Endothelial cell of umbilical vein (primary cell): ENCODE measurements around the gene NUDT16L1. TPM values are rescaled to one million over a fixed set of nuclear protein-coding genes. Genes with fewer than 3 reads are reported as not detected.

Experiments used
- BruUV-seq: library from RNA; stranded (reverse); fragments of 400-500 nt; replicated peaks from 2 replicates; lab custom pipeline; 2021; lab: Mats Ljungman, UMichigan
- CTCF ChIA-PET: fragments of 300-600, 350-600 bp; sonication (Branson Sonifier 250); formaldehyde crosslinking; loops from one replicate; lab custom pipeline; 2021; ENCODE audit warnings: antibody characterized with exemption, inconsistent platforms; lab: Charles Lee
- POLR2A ChIA-PET: fragments of 300-600, 350-600 bp; sonication (Branson Sonifier 250); formaldehyde crosslinking; loops from one replicate; lab custom pipeline; 2021; ENCODE audit warnings: antibody characterized with exemption, inconsistent platforms; lab: Charles Lee
- DNase-seq: peaks from one replicate; pipeline ENCODE4 v3.0.0-alpha.2; 2011; ENCODE audit warnings: low read depth, low spot score
- FAIRE-seq: peaks from 2 replicates; lab custom pipeline; 2011; peaks lifted over from hg19 to GRCh38; lab: Jason Lieb, UNC
- H2AFZ ChIP-seq: 2 replicates; pipeline ENCODE4 v1.6.0; 2012; ENCODE audit warnings: low read depth, low read length, control low read depth, inconsistent platforms
- H3K27ac ChIP-seq: 2 replicates; pipeline ENCODE4 v1.5.1; 2011; ENCODE audit warnings: low read depth, mild to moderate bottlenecking, control low read depth, low read length, moderate library complexity; ENCODE audit not compliant: insufficient read depth
- H3K27me3 ChIP-seq, 2 experiments: 2 replicates each; pipeline versions ENCODE4 v1.6.0 to v1.6.1; 2011; ENCODE audit warnings: low read length in 2 of 2, mixed read lengths in 1 of 2; ENCODE audit not compliant: control insufficient read depth in 2 of 2, insufficient read depth in 2 of 2
- H3K36me3 ChIP-seq, 2 experiments: 2 replicates in 1 of 2; 3 replicates in 1 of 2; pipeline ENCODE4 v1.5.1; 2011; ENCODE audit warnings: low read length in 2 of 2, mild to moderate bottlenecking in 1 of 2, moderate library complexity in 1 of 2; ENCODE audit not compliant: control insufficient read depth in 2 of 2, insufficient read depth in 2 of 2; ENCODE audit errors: extremely low read depth in 1 of 2
- H3K4me1 ChIP-seq: 3 replicates; pipeline ENCODE4 v1.5.1; 2011; ENCODE audit warnings: mild to moderate bottlenecking, low read length; ENCODE audit not compliant: control insufficient read depth, insufficient read depth; ENCODE audit errors: extremely low read depth
- H3K4me2 ChIP-seq: 2 replicates; pipeline ENCODE4 v1.6.1; 2011; ENCODE audit warnings: low read length, control low read depth, mixed read lengths; ENCODE audit not compliant: insufficient read depth
- H3K4me3 ChIP-seq, 3 experiments: fragments of 200-600 bp in 1 of 3; sonication (generic), shearing (Covaris generic) in 1 of 3; replicated peaks in 1 of 3; 2 replicates each; pipeline ENCODE4 v1.5.1; 2011 to 2016; ENCODE audit warnings: control low read depth in 3 of 3, low read length in 3 of 3, mild to moderate bottlenecking in 2 of 3, inconsistent platforms in 1 of 3, low read depth in 1 of 3, moderate library complexity in 1 of 3; ENCODE audit not compliant: insufficient read depth in 1 of 3
- H3K79me2 ChIP-seq: 2 replicates; pipeline ENCODE4 v1.6.0; 2012; ENCODE audit warnings: low read length, inconsistent platforms; ENCODE audit not compliant: control insufficient read depth, insufficient read depth
- H3K9ac ChIP-seq: replicated peaks from 2 replicates; pipeline ENCODE3; 2011; ENCODE audit warnings: low read length, control low read depth; ENCODE audit not compliant: insufficient read depth; ENCODE audit errors: extremely low read depth
- H3K9me1 ChIP-seq: replicated peaks from 3 replicates; pipeline ENCODE4 v1.6.0; 2011; ENCODE audit warnings: mild to moderate bottlenecking, low read length; ENCODE audit not compliant: control insufficient read depth, insufficient read depth; ENCODE audit errors: extremely low read depth
- H3K9me3 ChIP-seq: replicated peaks from 2 replicates; pipeline ENCODE4 v1.5.1; 2012; ENCODE audit warnings: low read length, inconsistent platforms; ENCODE audit not compliant: control insufficient read depth, insufficient read depth
- H4K20me1 ChIP-seq: replicated peaks from 2 replicates; pipeline ENCODE3; 2011; ENCODE audit warnings: mild to moderate bottlenecking, low read length; ENCODE audit not compliant: control insufficient read depth, insufficient read depth; ENCODE audit errors: extremely low read depth
- CTCF ChIP-seq, 2 donors: IDR thresholded peaks; 1 replicate in 1 of 2; 2 replicates in 1 of 2; pipeline ENCODE4 v1.5.1; 2011; ENCODE audit warnings: low read length in 2 of 2, mild to moderate bottlenecking in 2 of 2, moderate library complexity in 2 of 2, control low read depth in 1 of 2, inconsistent platforms in 1 of 2, low read depth in 1 of 2; ENCODE audit not compliant: insufficient read depth in 1 of 2; ENCODE audit errors: extremely low read depth in 1 of 2
- EZH2 ChIP-seq: IDR thresholded peaks from 2 replicates; pipeline ENCODE4 v1.6.1; 2012; ENCODE audit warnings: borderline replicate concordance, low read depth, mild to moderate bottlenecking, moderate library complexity, low read length, inconsistent platforms; ENCODE audit not compliant: severe bottlenecking
- FOS ChIP-seq: IDR thresholded peaks from 2 replicates; pipeline ENCODE4 v1.6.1; 2011; ENCODE audit warnings: mild to moderate bottlenecking, low read length, moderate library complexity, borderline replicate concordance; ENCODE audit not compliant: insufficient read depth
- GATA2 ChIP-seq: IDR thresholded peaks from 2 replicates; pipeline ENCODE4 v1.7.0; 2011; ENCODE audit warnings: low read depth, mild to moderate bottlenecking, moderate library complexity, mixed read lengths, low read length; ENCODE audit not compliant: insufficient read length, insufficient read depth
- JUN ChIP-seq: IDR thresholded peaks from 2 replicates; pipeline ENCODE4 v1.6.1; 2011; ENCODE audit warnings: borderline replicate concordance, low read depth; ENCODE audit not compliant: insufficient read length, insufficient read depth
- MAX ChIP-seq: IDR thresholded peaks from 2 replicates; pipeline ENCODE4 v1.6.1; 2011; ENCODE audit not compliant: insufficient read depth, insufficient read length
- MYC ChIP-seq: IDR thresholded peaks from one replicate; pipeline ENCODE4 v1.6.1; 2011; ENCODE audit warnings: mild to moderate bottlenecking, low read depth, low read length
- POLR2A ChIP-seq: IDR thresholded peaks from 2 replicates; pipeline ENCODE4 v1.6.1; 2012; ENCODE audit warnings: low read depth, mild to moderate bottlenecking, control low read depth, low read length
- POLR2AphosphoS5 ChIP-seq: IDR thresholded peaks from 2 replicates; pipeline ENCODE4 v1.6.1; 2012; ENCODE audit warnings: low read depth, mild to moderate bottlenecking, control low read depth, low read length, moderate library complexity; ENCODE audit not compliant: insufficient read depth
- dilution Hi-C: fragments of 300-500 bp; cut with MboI; formaldehyde crosslinking; loops from one replicate; pipeline ENCODE4 v1.15.0; 2019; ENCODE audit warnings: low sequenced_read_pairs; ENCODE audit not compliant: extremely low pct_ligation_motif_present
- intact Hi-C: fragments of 100-400 bp; cut with micrococcal nuclease; formaldehyde crosslinking; loops from one replicate; pipeline ENCODE4 v1.10.0; 2022
- polyA plus RNA-seq, 4 experiments: library from polyadenylated mRNA; depleted of rRNA in 3 of 4; stranded (reverse) in 3 of 4; unstranded in 1 of 4; fragments of >200 nt; gene quantifications; 2 replicates each; pipeline versions ENCODE4 v1.2.1 to v1.2.3, GENCODE V29; 2011 to 2012; ENCODE audit warnings: missing spikeins in 1 of 4
- total RNA-seq: library from RNA; stranded (reverse); gene quantifications from 2 replicates; pipeline ENCODE4 v1.2.3, GENCODE V29; 2021

NUDT16L1 gene
- total and polyA plus RNA-seq, 2 donors (not counting 3 experiments of a cell fraction or from before 2014, with no cell fraction given) = 24.7 to 53.1 TPM

- FAIRE-seq (no peak), DNase-seq (no peak)
- Histone ChIP-seq H3K27ac (no peak overlapping the region), H4K20me1 (no peaks in the 10 kb centered on the region), H3K27me3 (no peaks in the 10 kb centered on the region), H3K9ac (no peak overlapping the region), H3K9me1 (no peaks in the 10 kb centered on the region), H3K4me1 (no peaks in the 10 kb centered on the region), H3K79me2 (peaks cover 8% of the 10 kb centered on the region), H3K4me2 (no peak overlapping the region), H3K9me3 (no peaks in the 10 kb centered on the region), H3K36me3 (peaks cover 4 to 38% of the 10 kb centered on the region in 2 experiments), H3K4me3 (no peak overlapping the region), H2AFZ (no peak overlapping the region)
- ChIA-PET CTCF (no interaction called here), POLR2A (no interaction called here)
- intact Hi-C loops (loop anchor here (2.0 kb wide), 1 partner anchor 27 kb away; the partner anchor contains the start of gene MGRN1), dilution Hi-C loops (no loop called here)
- no peak for TF ChIP-seq MAX
- no peak for TF ChIP-seq CTCF (IDR thresholded peaks at IDR 0.05; ENCODE audit: extremely low read depth in 1 of 2, insufficient read depth in 1 of 2, low read depth in 1 of 2, low read length in 2 of 2)
- TF ChIP-seq JUN = no peak
- no peak for TF ChIP-seq GATA2
- no peak for TF ChIP-seq POLR2AphosphoS5
- TF ChIP-seq FOS = no peak
- TF ChIP-seq EZH2 = no peak
- TF ChIP-seq MYC = no peak
- TF ChIP-seq POLR2A = no peak
- no TSS peak for BruUV-seq
Measured at GRCh38 chr16:4651827-4652226, 41.5 kb upstream of the NUDT16L1 start.
